Measurements from ENCODE around the gene EFCAB6. TPM values are rescaled to one million over a fixed set of nuclear protein-coding genes. Genes with fewer than 3 reads are reported as not detected.

The EFCAB6 gene
- total and polyA plus RNA-seq, 2 donors (not counting 3 experiments of a cell fraction or from before 2014, with no cell fraction given), result 0.07 to 0.31 TPM

GRCh38 chr22:43591380-43591779 lies 220.7 kb downstream of the EFCAB6 start:
- no peaks in the 10 kb centered on the region for H3K36me3 ChIP-seq (ENCODE audit: control insufficient read depth in 2 of 2, extremely low read depth in 1 of 2, insufficient read depth in 2 of 2, low read length in 2 of 2)
- H3K4me1 ChIP-seq (ENCODE audit: control insufficient read depth, extremely low read depth, insufficient read depth, low read length), result no peaks in the 10 kb centered on the region
- no peak overlapping the region for H3K4me3 ChIP-seq (replicated peaks in 1 of 3; ENCODE audit: insufficient read depth in 1 of 3, low read depth in 1 of 3, low read length in 3 of 3)
- BruUV-seq (replicated peaks), result no TSS peak
- H2AFZ ChIP-seq (ENCODE audit: low read depth, low read length), result no peak overlapping the region
- H3K79me2 ChIP-seq (ENCODE audit: control insufficient read depth, insufficient read depth, low read length), result no peaks in the 10 kb centered on the region
- ChIA-PET POLR2A (no interaction called here), CTCF (no interaction called here)
- dilution Hi-C loops (cut with MboI; ENCODE audit: extremely low pct_ligation_motif_present, low sequenced_read_pairs), result no loop called here
- H3K27me3 ChIP-seq (ENCODE audit: control insufficient read depth in 2 of 2, insufficient read depth in 2 of 2, low read length in 2 of 2), result no peaks in the 10 kb centered on the region
- no peak for DNase-seq (ENCODE audit: low read depth, low spot score)
- intact Hi-C loops (cut with micrococcal nuclease), result no loop called here
- H3K4me2 ChIP-seq (ENCODE audit: insufficient read depth, low read length), result no peak overlapping the region
- no peak overlapping the region for H3K9ac ChIP-seq (replicated peaks; ENCODE audit: extremely low read depth, insufficient read depth, low read length)
- no peak for TF ChIP-seq FOS (IDR thresholded peaks at IDR 0.05; ENCODE audit: borderline replicate concordance, insufficient read depth, low read length)
- no peak for TF ChIP-seq MYC (IDR thresholded peaks at IDR 0.05; ENCODE audit: low read depth, low read length)
- TF ChIP-seq MAX (IDR thresholded peaks at IDR 0.05; ENCODE audit: insufficient read depth, insufficient read length), result no peak
- no peak for TF ChIP-seq CTCF (IDR thresholded peaks at IDR 0.05; ENCODE audit: extremely low read depth in 1 of 2, insufficient read depth in 1 of 2, low read depth in 1 of 2, low read length in 2 of 2)
- no peak for TF ChIP-seq POLR2AphosphoS5 (IDR thresholded peaks at IDR 0.05; ENCODE audit: insufficient read depth, low read depth, low read length)
- no peak for TF ChIP-seq JUN (IDR thresholded peaks at IDR 0.05; ENCODE audit: borderline replicate concordance, insufficient read depth, insufficient read length, low read depth)
- TF ChIP-seq POLR2A (IDR thresholded peaks at IDR 0.05; ENCODE audit: low read depth, low read length), result no peak
- no peak for TF ChIP-seq EZH2 (IDR thresholded peaks at IDR 0.05; ENCODE audit: borderline replicate concordance, low read depth, low read length, severe bottlenecking)
- no peak for TF ChIP-seq GATA2 (IDR thresholded peaks at IDR 0.05; ENCODE audit: insufficient read depth, insufficient read length, low read depth, low read length)
- no peaks in the 10 kb centered on the region for H4K20me1 ChIP-seq (replicated peaks; ENCODE audit: control insufficient read depth, extremely low read depth, insufficient read depth, low read length)
- no peaks in the 10 kb centered on the region for H3K9me3 ChIP-seq (replicated peaks; ENCODE audit: control insufficient read depth, insufficient read depth, low read length)
- no peak for FAIRE-seq
- H3K27ac ChIP-seq (ENCODE audit: insufficient read depth, low read depth, low read length), result no peak overlapping the region
- no peaks in the 10 kb centered on the region for H3K9me1 ChIP-seq (replicated peaks; ENCODE audit: control insufficient read depth, extremely low read depth, insufficient read depth, low read length)

All from endothelial cell of umbilical vein (primary cell).